Gastrocnemius medialis (tissue), 4 donors: Measurements from ENCODE around the gene UXT.

Source experiments
- POLR2A ChIP-seq, 2 donors: fragments of 450-650 bp; IDR thresholded peaks; one replicate each; pipeline ENCODE4 v1.6.1; 2017; ENCODE audit warnings: antibody characterized with exemption in 2 of 2, mild to moderate bottlenecking in 2 of 2, moderate library complexity in 2 of 2
- TF ChIP-seq, protein P1 (sequence below), 5 experiments: fragments of 450-650 bp in 3 of 5; fragments of 200-600 bp in 2 of 5; sonication (generic) in 2 of 5; IDR thresholded peaks in 4 of 5; conservative IDR thresholded peaks in 1 of 5; 1 replicate in 4 of 5; 2 replicates in 1 of 5; pipeline ENCODE4 v1.5.1; 2016 to 2019; ENCODE audit warnings: antibody characterized with exemption in 5 of 5, mild to moderate bottlenecking in 3 of 5, moderate library complexity in 3 of 5

DNA sequence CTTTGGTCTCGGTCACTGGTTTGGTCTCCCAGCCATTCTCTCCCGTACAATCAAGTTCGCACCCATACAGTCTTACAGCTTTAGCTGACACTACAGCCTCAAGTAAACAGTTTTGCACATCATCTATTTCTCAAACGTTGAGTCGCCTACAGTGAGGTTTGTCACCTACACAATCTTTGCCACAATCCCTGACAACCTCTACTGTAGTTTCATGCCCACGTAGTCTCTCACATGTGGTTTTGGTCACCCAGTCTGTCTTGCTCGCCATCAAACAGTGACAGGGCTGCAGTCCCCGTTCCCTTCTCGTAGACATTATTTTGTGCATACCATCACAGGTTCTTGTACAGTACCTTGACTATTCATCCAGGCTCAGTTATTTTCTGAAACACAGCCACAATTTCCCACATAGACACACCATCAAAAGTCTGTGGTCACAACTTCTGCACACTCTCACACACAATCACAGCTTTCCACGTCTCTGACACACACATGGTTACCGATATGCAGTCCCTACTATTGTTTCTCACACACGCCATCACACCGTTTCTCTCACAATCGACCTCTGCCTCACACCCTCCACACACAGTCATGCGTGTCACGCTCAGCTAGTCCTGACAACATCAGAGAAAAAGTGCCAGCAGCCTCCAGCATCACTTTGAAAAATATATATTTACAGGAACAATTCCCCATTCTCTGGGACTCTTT, 24.0 kb downstream of the UXT start:
- no peak for TF ChIP-seq POLR2A (IDR thresholded peaks at IDR 0.05)
- TF ChIP-seq, protein P1, sequence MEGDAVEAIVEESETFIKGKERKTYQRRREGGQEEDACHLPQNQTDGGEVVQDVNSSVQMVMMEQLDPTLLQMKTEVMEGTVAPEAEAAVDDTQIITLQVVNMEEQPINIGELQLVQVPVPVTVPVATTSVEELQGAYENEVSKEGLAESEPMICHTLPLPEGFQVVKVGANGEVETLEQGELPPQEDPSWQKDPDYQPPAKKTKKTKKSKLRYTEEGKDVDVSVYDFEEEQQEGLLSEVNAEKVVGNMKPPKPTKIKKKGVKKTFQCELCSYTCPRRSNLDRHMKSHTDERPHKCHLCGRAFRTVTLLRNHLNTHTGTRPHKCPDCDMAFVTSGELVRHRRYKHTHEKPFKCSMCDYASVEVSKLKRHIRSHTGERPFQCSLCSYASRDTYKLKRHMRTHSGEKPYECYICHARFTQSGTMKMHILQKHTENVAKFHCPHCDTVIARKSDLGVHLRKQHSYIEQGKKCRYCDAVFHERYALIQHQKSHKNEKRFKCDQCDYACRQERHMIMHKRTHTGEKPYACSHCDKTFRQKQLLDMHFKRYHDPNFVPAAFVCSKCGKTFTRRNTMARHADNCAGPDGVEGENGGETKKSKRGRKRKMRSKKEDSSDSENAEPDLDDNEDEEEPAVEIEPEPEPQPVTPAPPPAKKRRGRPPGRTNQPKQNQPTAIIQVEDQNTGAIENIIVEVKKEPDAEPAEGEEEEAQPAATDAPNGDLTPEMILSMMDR (IDR thresholded peaks at IDR 0.05 in 4 of 5, conservative IDR thresholded peaks at IDR 0.05 in 1 of 5): no peak
